ENCODE results near the gene PRPF19.

The PRPF19 gene

DNA sequence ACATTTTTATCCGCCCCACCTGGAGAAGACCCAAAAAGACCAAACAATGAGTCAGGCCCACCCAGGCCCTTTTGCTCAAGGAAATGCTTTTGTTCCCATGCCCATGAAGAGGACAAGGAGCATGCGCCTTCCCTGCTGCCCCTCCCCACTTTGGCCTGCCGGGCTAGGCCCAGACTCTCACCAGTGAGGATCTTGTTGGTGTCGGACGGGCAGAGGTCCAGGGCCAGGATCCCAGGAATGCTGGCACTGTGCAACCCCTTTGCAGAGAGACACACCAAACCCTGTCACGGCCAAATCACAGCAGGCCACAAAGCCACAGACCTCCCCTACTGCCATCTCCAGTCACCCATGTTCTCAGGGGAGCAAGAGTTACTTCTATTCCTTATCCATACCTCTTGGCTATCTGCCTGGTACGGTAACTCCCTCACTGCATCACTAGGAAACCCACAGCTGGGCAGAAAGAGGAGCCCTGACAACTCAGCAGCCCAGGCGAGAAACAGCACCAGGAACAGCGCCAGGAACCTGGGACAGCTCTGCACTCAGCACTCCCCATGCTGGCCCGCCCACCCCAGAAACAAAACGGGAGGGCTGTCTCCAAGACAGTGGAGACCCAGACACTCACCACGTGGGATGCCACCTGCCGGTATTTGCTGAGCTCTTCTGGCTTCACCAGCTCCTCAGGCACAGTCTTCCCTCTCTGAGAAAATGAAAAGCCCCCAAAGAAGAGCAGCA lies 5.5 kb downstream of the PRPF19 start:
- no peak for DNase-seq

DNA sequence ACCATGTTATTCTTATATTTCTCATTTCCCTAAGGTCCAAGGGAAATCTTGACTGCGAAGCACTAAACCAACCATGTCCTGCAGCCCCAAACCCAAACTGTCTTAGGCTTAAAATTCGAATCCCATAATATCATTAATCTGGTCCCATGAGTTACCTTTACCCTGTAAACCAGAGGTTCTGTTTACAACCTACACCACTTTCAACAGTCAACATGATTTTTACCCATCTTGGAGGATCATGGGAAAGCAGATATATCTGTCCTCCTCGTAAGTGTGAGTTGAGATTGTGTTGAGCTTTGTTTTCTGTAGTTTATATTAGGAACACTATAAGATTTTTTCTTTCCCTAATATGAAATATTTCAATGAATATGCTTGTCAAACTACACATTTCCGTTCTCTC lies 6.4 kb downstream of the PRPF19 start:
- no peak for DNase-seq

GRCh38 chr11:60899046-60899936 lies 7.1 kb downstream of the PRPF19 start:
- no peak for DNase-seq

DNA sequence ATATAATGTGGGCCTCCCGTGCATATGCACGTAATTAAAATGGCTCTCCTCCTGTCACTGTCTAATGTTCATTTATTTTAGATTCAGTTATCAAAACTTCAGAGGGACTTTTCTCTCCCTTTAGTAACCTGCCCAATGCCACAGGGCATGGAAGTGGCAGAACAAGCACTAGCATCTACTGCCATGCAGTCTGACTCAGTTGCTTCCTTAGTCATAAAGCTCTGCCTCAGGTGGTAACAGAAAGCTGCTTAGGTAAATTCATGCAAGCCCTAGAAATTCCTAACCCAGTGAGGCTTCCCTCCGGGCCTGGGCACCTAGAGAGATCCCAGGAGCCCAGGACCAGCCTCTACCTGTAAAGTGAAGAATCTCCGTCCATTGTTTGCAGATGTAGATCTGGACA lies 8.9 kb downstream of the PRPF19 start:
- no peak for DNase-seq

GRCh38 chr11:60895687-60896086 lies 10.7 kb downstream of the PRPF19 start:
- no peak for DNase-seq

DNA sequence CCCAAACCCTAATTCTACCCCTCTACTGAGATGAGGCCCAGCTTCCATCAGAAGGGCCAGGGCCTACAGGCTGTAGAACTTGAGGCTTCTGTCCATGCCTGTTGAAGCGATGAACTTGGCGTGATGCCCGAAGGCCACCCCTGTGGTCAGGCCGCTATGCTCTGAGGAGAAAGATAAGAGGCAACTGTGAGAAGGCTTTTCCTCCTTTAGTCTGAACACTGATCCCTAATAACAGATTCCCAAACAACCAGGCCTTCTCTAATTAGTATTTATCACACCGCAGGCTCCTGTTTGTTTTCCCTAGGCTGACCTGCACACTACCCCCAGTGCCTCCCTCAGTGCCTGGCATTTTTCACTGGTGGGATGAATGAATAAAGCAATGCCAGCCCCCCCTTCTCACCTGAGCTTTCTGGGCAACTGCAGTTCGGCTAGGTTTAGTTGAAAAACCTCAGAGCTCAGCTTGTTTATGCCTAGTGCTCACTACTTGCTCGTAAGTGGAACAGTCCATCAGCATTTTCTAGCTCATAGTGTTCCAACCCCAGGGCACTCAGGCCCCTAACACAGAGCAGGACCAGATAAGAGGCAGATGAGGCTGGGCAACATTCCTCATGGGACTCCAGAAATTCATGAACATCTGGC lies 15.2 kb downstream of the PRPF19 start:
- no peak for DNase-seq

DNA sequence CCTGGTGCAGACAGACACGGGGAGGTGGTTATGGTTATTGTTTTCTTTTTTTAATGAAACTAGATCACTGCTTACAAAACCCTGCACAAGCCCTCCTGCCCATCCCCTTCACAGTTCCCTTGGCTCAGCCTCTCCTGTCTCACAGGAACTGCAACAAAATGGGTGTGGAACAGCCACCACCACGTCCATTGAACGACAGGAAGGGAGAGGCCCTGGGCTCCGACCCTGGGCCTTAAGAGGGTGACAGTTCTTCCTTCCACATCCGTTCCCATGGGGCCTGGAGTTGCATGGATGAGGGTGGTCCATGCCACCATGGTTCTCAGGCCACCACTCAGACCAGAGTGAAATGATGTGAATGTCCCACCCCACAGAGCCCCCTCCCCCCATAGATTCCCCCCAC lies 15.7 kb downstream of the PRPF19 start:
- no peak for DNase-seq

DNA sequence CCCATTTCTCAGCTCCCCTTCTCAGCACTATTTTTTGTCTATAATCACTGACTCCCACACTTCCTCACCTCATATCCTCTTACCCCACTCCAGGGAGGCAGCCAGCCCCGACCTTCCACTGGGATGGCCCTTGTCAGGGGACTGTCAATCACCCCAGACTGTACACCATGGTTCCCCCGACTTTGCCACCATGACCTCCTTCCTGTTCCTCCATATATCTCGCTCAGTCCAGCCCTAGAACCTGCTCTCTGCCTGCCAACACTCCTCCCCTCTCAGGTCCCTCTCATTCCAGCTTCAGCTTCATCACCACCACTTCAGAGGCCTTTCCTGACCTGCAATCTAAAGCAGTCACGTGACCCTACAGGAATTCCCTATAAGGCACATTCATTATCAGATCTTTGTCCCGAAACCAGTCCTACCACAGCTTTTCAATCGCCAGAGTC lies 16.5 kb downstream of the PRPF19 start:
- no peak for DNase-seq

DNA sequence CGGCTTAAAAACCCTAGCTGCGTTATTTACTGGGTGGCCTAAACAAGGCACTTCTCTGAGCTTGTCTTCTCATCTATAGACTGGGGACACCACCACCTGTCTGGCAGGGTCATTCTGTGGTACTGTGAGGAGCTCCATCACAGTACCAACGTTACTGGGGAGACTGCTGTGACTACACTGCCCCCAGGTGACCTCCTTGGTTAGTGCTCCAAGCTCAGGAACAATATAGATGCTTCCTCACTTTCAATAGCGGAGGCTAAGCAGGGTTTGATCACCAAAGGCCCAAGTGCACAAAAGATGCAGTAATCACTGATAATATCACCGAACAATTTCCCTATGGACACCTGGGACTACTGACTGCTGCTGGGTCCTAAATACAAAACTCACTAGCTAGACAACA lies 18.8 kb downstream of the PRPF19 start:
- peak; percentile 64 for DNase-seq

GRCh38 chr11:60880643-60881282 lies 25.6 kb downstream of the PRPF19 start:
- DNase-seq: no peak

DNA sequence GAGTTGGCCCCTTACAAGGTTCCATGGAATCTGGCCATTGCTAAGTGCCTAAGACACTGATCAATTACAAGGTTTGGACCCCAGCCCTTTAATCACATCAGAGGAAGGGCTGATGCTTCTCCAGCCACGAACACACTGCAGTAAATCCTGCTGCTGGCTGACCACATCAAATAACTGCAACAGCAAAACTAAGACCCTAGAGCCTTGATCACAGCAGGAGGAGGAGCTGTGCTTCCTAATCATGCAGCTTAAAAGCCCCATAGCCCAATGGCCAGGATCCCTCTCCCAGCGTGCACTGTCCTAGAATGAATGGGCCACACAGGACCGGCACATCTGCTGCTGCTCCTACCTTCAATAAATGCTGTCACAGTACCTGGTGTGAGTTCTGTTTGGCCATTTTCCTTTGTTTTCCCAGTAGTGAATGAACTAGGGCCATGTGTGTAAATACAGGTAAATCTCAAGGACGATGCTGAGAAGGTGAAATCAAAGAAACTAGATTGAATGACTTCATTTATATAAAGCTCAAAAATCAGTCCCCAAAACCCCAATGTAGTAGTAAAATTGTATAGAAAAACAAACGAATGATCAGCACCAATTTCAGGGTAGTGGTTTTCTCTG lies 26.3 kb downstream of the PRPF19 start:
- no peak for DNase-seq

DNA sequence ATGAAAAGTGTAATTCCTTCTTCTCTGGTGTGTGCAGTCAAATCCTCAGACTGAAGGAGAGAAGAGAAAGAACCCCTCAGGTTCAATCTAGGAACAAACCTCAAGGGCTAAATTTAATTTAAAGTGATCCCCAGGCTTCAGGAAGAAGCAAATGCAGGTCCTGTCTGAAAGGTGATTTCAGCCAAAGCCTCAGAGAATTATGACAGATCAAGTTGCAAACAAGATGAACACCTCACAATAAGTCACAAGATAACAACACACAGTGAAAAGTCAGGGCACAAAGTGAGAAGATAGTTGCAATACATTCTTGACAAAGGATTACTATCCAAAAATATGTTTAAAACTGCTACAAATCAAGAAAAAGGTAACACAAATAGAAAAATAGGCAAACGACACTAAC lies 27.3 kb downstream of the PRPF19 start:
- no peak for DNase-seq

- DNase-seq: no peak
Measured at GRCh38 chr11:60878245-60879101, 27.9 kb downstream of the PRPF19 start.

DNA sequence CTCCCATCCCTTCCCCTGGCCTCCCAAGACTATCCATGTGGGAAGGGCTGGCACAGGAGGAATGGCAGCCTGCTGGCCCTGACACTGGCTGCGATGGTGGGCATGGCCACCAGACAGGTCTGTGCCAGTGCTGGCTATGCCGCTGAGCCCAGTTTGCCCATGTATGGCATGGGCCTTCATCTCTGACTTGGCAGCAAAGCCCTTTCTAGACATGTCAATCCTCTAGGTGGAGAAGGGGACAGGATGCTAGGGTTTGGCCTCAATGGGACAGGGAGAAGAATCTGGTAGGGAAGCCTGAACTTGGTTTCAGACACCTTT lies 30.3 kb downstream of the PRPF19 start:
- no peak for DNase-seq

- DNase-seq: no peak
Measured at GRCh38 chr11:60875366-60876167, 30.8 kb downstream of the PRPF19 start.

DNA sequence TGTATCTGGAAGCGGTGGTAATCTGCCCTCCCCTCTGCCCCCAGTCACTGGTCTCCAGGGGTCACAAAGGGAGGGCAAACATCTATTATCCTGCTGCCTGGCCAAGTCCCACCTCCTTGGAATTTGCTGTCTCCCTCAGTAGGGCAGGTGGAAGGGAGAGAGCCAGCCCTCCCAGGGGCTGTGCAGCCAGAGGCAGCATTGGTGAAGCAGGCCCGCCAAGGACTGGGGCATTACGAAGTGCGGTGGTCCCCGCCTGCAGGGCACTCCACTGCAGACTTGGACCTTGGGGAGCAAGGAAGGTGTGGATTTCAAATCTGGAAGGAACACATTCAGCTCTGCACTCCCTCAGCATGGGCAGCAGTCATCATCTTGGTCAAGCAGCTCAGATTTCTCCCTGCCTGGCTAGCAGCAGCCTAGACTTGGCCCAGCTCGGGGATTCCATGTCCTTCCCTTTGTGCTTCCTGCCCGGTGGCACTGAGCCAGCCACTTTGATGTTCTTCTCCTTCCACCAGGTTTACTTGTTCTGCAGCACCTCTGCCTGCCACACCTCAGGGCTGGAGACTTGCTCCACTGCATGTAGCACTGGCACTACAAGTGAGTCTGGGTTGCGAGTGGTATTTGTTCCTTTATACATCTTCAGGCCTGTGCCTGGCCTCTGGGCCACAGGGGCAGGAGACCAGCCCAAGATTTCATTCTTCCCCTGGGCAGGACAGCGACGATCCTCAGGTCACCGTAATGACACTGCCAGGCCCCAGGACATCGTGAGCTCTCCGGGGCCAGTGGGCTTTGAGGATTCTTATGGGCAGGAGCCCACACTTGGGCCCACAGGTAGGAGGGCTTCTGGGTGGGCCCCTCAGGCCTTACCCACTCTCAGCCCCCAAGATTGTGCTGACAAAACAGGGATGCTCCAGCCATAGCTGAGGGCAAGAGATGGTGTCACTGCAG lies 31.7 kb downstream of the PRPF19 start:
- no peak for DNase-seq

GRCh38 chr11:60873533-60873932 lies 32.9 kb downstream of the PRPF19 start:
- no peak for DNase-seq

GRCh38 chr11:60872961-60873524 lies 33.3 kb downstream of the PRPF19 start:
- no peak for DNase-seq

All from DMS 273 treated with DMSO at 0.1 percent for 48 hours (cell line).